ENCODE data around the gene GPATCH8.

The GPATCH8 gene

GRCh38 chr17:44394112-44394511 lies 109.1 kb downstream of the GPATCH8 start:
- DNase-seq: peak; percentile 26

- DNase-seq: no peak
These were observed 112.8 kb downstream of the GPATCH8 start for GRCh38 chr17:44390250-44390870.

DNA sequence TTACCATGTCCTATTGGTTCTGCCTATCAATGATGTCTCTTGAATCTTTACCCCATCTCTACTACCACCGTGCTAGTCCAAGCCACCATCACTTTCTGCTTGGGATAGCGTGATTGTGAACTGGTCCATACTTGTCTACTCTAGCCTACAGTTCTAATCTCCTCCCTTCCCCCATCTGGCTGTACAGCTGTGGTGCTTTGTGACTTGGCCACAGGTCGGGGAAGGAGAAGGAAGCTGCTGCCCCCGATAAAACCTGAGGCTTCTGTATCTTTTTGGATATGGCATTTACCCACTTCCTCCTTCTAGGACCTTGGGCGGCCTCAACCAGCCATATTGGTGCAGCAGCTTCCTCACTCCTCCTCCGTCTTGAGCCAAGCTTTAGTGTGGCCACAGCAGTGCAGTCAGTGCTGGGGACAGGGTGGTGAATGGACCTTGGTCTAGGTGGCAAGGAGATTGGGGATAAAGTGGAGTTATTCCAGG lies 113.4 kb downstream of the GPATCH8 start:
- no peak for DNase-seq

- DNase-seq: no peak
These were observed 113.9 kb downstream of the GPATCH8 start, which contains the start of gene ITGA2B for GRCh38 chr17:44389281-44389680. ITGA2B (minus strand) TSS chr17:44389649; CDS start chr17:44389473, 176 bp downstream.

- DNase-seq: no peak
These were observed 115.4 kb downstream of the GPATCH8 start for GRCh38 chr17:44387804-44388203.

GRCh38 chr17:44386182-44386525 lies 117.1 kb downstream of the GPATCH8 start:
- no peak for DNase-seq

DNA sequence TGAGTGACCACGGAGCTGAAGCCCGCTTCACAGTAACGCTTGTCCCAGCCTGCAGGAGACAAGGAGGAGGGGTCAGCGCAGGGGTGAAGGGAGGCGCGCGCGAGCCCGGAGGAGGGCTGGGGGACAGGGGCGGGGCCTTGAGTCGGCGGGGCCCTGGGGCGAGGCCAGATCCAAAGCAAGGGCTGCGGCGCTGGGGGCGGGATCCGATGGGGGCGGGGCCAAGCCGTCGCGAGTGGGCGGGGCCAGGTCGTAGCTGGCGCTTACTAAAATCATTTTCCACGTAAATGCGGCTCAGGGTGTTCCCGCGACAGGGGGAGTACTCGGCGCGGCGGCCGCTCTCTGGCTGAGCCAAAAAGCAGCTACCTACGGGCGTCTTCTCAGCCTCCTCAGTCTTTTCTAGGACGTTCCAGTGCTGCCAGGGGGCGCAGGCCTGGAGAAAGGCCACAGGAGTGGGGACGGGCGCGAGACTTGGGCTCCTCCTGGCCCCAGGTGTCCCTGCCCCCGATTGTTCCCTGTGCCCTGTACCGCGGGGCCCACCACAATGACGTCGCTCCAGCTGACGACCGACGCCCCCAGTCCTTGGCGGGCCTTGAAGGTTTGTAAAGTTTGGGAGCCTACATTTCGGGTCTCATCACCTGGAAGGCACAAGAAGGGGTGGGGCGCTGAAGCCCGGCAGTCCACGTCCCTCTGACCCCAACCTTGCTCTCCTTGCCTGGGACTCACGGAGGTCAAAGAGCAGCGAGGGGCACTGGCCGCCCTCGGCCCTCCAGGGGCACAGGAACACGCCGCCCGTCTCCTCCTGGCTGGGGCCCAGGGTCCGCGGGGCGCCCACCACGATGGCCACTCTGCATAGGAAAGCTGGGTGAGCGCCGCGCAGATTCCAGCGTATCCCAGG lies 117.7 kb downstream of the GPATCH8 start:
- DNase-seq: peak; percentile 90

DNA sequence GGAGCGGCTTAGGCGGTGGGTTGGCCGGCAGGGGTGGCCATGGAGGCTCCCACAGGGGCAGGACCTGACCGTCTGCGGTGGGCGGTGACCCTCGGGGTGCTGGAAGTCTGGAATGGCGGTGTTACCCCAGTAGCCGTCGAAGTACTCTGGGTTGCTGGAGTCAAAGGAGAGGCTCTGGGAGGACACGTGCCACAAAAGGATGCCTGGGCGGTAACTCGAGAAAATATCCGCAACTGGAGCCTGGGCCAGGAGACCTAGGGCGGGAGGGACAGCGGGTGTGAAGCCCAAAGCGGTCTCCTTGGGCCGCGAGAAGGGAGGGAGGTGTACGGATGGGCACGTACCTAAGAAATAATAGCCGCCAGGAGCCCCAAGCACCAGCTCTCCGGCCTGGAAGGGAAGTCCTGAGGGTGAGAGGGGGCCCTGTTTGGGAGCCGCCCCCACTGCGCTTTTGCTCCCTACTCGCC lies 118.4 kb downstream of the GPATCH8 start:
- no peak for DNase-seq

DNA sequence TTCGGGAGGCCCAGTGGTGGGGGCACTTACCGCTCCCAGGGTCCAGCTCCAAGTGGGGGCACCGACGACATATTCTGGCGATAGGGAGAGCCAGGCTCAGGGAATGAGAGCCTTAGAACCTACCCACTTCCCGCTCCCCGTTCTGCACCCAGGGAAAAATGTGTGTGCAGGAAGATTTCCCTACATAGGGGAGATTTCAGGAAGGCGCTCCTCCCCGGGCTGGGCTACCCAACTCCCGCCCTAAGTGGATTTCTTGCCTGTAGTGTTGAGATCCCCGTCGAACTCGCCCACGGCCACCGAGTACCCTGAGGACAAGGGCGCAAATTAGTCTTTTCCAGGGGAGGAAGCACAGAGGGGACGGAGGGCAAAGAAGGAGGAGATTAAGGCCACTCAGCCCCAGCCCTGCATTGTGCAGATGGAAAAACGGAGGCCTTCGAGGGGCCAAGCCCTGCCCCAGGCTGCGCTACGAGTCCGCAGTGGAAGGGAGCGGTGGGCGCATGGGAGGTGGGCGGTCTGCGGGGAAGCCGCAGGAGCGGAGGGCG lies 118.9 kb downstream of the GPATCH8 start:
- DNase-seq: no peak

- no peak for DNase-seq
These were observed 119.3 kb downstream of the GPATCH8 start for GRCh38 chr17:44383861-44384260.

DNA sequence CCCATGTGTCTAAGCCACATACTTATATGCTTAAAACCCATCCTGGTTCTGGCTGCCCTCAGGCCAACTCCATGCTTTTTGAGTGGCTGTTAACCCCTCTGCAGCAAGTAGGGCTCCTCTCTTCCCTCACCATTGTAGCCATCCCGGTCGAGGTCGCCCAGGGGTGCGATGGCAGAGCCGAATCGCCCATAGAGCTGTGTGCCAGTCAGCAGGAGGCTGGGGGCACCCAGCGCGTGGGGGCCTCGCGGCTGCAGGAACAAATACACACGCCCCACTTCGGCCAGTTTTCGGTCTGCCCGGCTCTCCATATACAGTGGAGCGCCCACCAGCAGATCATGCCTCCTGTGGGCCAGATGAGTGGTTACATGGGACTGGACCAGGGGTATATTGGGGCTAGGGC lies 119.8 kb downstream of the GPATCH8 start:
- no peak for DNase-seq

- DNase-seq: no peak
These were observed 120.3 kb downstream of the GPATCH8 start for GRCh38 chr17:44382917-44383316.

DNA sequence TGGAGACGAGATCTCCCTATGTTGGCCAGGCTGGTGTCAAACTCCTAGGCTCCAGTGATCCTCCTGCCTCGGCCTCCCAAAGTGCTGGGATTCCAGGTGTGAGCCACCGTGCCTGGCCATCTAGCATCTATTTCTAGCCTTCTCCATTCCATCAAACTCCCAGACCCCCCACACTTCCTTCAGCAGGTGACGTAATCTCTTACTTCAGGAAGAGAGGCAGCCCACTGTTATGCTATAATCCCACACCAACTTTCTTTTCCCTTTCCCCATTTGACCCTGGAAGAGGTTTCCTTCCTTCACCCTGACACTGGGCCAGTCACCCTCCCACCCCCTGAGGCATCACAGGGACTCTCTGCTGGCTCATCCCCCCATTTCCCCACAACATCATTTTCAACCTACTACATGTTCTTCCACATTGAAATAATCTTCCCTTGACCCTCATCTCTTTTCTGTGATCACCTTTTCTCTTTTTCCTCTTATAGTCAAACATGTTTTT lies 121.3 kb downstream of the GPATCH8 start:
- no peak for DNase-seq

DNA sequence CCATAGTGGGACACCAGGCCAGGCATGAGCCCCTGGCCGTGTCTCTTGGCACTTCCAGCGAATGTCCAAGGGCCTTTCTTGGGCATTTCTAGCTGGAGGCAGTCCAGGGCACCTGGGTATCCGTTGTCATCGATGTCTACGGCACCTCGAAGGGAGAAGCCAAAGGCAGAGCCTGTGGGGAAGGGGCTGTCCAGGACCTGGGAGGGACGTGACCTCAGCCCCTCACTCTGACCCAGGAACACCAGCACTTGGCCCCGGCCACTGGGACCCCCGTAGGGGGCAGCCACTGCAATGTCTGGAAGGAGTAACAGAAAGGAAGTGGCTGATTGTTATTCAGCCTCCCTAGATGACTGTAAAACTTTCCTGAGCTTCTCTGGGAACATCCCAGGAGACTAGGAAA lies 122.4 kb downstream of the GPATCH8 start:
- no peak for DNase-seq

- no peak for DNase-seq
These were observed 123.3 kb downstream of the GPATCH8 start for GRCh38 chr17:44379887-44380286.

GRCh38 chr17:44378171-44378705 lies 125.0 kb downstream of the GPATCH8 start:
- no peak for DNase-seq

DNA sequence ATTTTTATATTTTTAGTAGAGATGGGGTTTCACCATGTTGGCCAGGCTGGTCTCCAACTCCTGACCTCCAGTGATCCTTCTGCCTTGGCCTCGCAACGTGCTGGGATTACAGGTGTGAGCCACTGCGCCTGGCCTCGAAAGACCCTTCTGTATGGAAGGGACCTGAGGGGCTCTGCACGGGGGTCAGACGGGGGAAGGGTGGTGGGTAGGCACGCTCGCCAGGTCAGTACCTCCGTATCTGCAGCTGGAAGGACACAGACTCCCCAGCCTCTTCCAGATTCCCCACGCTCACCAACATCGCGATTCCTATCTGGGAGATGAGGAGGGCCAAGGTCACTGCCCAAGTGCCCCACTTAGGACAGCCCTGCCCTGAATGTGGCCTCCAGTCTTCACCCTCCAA lies 126.4 kb downstream of the GPATCH8 start:
- DNase-seq: no peak

GRCh38 chr17:44376124-44376523 lies 127.1 kb downstream of the GPATCH8 start:
- DNase-seq: no peak

GRCh38 chr17:44375196-44376017 lies 127.8 kb downstream of the GPATCH8 start:
- no peak for DNase-seq

DNA sequence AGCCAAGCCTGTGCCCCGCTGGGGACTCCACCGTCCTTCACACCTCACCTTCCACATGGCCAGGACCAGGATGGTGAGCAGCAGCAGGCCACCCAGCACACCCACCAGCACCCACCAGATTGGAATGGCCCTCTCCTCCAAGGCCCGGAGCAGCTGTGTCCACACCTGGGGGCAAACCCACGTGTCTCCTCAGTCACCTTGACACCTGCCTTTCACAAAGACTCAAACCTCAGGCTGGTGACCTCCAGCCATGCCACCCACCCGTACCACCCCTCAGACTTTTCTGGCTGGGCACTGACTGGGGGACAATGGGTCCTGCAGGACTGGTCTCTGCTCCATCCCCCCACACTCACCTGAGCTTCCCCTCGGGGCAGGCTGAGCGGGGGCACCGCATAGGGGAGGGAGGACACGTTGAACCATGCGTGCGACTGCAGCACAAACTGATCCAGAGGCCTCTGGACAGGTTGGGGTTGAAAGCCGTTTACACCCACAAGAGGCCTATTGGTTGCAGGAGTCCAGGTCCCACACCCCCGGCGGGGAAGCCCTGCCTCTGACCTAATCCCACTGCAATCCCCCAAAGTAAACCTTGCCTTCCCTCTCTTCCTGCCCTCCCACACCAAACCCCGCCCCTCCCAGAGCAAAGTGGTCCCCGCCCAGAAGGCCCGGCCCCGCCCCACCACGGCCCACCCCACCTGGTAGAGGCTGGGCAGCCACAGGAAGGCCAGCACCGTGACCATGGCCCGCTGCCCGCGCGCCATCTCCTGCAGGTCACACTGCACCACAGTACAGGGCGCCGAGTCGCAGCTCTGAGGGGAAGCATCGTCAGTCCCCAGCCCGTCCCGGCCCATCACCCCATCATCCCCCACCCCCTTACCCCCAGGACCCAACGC lies 128.7 kb downstream of the GPATCH8 start:
- no peak for DNase-seq

DNA sequence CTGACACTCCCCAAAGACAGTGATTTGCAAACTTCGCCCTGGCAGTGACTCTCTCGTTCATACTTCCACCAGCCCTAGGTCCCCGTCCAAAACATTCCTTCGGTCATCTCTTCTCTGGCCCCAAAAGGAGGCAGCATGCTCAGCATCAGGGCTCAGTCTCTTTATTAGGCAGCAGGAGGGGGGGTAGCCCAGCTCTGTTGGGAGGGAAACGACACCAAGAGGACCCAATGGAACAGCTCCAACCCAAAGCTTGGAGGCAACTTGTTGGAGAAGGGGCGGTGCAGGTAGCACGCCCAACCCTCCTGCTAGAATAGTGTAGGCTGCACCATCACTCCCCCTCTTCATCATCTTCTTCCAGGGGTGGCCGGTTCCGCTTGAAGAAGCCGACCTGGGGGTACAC lies 131.2 kb downstream of the GPATCH8 start:
- no peak for DNase-seq

All from activated CD8-positive, alpha-beta memory T cell treated with anti-CD3 and anti-CD28 coated beads for 24 hours (primary cell).